SK-N-SH (cell line): Measurements from ENCODE around the gene SRSF7.

Source experiments
- EP300 ChIP-seq, 2 experiments: IDR thresholded peaks; 2 replicates each; pipeline versions ENCODE4 v1.4.0 to v1.6.1; 2012; ENCODE audit warnings: borderline replicate concordance in 1 of 2, low read depth in 1 of 2, low read length in 1 of 2
- EZH2phosphoT487 ChIP-seq: fragments of 200-600 bp; sonication (generic); IDR thresholded peaks from 2 replicates; pipeline ENCODE4 v1.6.1; 2017; ENCODE audit warnings: low read depth, mixed run types, mild to moderate bottlenecking, antibody characterized with exemption, moderate library complexity, borderline replicate concordance
- FOXM1 ChIP-seq: IDR thresholded peaks from 2 replicates; pipeline ENCODE4 v1.4.0; 2012; ENCODE audit warnings: low read depth, mild to moderate bottlenecking
- MEF2A ChIP-seq: IDR thresholded peaks from 2 replicates; pipeline ENCODE4 v1.4.0; 2012; ENCODE audit warnings: low read depth, borderline replicate concordance
- NRF1 ChIP-seq: IDR thresholded peaks from 2 replicates; pipeline ENCODE4 v1.6.1; 2012; ENCODE audit warnings: low read depth, mild to moderate bottlenecking, low read length
- POLR2AphosphoS5 ChIP-seq: IDR thresholded peaks from 2 replicates; pipeline ENCODE4 v1.6.1; 2012; ENCODE audit warnings: low read depth, low read length
- RAD21 ChIP-seq: IDR thresholded peaks from 2 replicates; pipeline ENCODE4 v1.6.1; 2012; ENCODE audit warnings: mild to moderate bottlenecking, low read length
- RFX5 ChIP-seq: IDR thresholded peaks from 2 replicates; pipeline ENCODE4 v1.6.1; 2012; ENCODE audit warnings: mild to moderate bottlenecking, improper control_type of control experiment, low read length
- SIN3A ChIP-seq: IDR thresholded peaks from 2 replicates; pipeline ENCODE4 v1.6.1; 2012; ENCODE audit warnings: low read depth, mild to moderate bottlenecking, low read length, moderate library complexity, borderline replicate concordance
- TF ChIP-seq, protein P1 (sequence below): IDR thresholded peaks from 2 replicates; pipeline ENCODE4 v1.6.1; 2012; ENCODE audit warnings: mild to moderate bottlenecking, low read depth, low read length, moderate library complexity
- TF ChIP-seq, protein P2 (sequence below): fragments of 150-350 bp; IDR thresholded peaks from 2 replicates; pipeline ENCODE4 v1.6.1; 2017; ENCODE audit warnings: antibody characterized with exemption, low read length, low read depth, borderline replicate concordance
- TF ChIP-seq, protein P3 (sequence below): fragments of 200-600 bp; sonication (generic); IDR thresholded peaks from 2 replicates; pipeline ENCODE4 v1.6.1; 2017; ENCODE audit warnings: antibody characterized with exemption, mild to moderate bottlenecking, moderate library complexity
- TF ChIP-seq, protein P4 (sequence below): IDR thresholded peaks from 2 replicates; pipeline ENCODE4 v1.4.0; 2012; ENCODE audit warnings: low read depth, borderline replicate concordance
- TF ChIP-seq, protein P5 (sequence below): IDR thresholded peaks from 2 replicates; pipeline ENCODE4 v1.4.0; 2012; ENCODE audit warnings: low read depth

DNA sequence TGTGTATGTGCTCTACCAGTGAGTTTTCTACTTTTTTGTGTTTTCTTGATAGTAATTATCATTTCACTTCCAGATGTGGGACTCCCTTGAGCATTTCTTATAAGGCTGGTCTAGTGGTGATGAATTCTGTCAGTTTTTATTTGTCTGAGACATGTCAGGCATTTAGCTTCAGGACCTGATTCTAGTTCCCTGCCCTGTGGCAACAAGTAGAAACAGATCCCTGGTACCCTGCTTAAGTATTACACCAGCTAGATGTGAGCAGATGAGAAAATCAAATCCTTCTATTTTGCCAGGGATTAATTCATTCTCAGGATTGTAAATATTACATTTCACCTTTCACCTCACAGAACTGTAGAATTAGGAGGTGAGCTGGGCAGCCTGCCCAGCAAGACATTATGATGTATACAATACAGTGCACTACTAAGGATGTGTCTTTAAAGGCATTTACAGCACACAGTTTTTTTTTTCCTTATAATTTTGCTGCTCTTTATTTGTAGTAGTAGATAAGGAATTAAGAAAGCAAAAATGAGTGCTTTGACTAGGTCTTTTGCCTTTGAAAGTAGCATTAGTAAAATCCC lies 50.2 kb downstream of the SRSF7 start:
- TF ChIP-seq, protein P1, sequence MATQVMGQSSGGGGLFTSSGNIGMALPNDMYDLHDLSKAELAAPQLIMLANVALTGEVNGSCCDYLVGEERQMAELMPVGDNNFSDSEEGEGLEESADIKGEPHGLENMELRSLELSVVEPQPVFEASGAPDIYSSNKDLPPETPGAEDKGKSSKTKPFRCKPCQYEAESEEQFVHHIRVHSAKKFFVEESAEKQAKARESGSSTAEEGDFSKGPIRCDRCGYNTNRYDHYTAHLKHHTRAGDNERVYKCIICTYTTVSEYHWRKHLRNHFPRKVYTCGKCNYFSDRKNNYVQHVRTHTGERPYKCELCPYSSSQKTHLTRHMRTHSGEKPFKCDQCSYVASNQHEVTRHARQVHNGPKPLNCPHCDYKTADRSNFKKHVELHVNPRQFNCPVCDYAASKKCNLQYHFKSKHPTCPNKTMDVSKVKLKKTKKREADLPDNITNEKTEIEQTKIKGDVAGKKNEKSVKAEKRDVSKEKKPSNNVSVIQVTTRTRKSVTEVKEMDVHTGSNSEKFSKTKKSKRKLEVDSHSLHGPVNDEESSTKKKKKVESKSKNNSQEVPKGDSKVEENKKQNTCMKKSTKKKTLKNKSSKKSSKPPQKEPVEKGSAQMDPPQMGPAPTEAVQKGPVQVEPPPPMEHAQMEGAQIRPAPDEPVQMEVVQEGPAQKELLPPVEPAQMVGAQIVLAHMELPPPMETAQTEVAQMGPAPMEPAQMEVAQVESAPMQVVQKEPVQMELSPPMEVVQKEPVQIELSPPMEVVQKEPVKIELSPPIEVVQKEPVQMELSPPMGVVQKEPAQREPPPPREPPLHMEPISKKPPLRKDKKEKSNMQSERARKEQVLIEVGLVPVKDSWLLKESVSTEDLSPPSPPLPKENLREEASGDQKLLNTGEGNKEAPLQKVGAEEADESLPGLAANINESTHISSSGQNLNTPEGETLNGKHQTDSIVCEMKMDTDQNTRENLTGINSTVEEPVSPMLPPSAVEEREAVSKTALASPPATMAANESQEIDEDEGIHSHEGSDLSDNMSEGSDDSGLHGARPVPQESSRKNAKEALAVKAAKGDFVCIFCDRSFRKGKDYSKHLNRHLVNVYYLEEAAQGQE = no peak
- TF ChIP-seq SIN3A = no peak
- TF ChIP-seq, protein P2, sequence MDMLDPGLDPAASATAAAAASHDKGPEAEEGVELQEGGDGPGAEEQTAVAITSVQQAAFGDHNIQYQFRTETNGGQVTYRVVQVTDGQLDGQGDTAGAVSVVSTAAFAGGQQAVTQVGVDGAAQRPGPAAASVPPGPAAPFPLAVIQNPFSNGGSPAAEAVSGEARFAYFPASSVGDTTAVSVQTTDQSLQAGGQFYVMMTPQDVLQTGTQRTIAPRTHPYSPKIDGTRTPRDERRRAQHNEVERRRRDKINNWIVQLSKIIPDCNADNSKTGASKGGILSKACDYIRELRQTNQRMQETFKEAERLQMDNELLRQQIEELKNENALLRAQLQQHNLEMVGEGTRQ = no peak
- TF ChIP-seq, protein P3, sequence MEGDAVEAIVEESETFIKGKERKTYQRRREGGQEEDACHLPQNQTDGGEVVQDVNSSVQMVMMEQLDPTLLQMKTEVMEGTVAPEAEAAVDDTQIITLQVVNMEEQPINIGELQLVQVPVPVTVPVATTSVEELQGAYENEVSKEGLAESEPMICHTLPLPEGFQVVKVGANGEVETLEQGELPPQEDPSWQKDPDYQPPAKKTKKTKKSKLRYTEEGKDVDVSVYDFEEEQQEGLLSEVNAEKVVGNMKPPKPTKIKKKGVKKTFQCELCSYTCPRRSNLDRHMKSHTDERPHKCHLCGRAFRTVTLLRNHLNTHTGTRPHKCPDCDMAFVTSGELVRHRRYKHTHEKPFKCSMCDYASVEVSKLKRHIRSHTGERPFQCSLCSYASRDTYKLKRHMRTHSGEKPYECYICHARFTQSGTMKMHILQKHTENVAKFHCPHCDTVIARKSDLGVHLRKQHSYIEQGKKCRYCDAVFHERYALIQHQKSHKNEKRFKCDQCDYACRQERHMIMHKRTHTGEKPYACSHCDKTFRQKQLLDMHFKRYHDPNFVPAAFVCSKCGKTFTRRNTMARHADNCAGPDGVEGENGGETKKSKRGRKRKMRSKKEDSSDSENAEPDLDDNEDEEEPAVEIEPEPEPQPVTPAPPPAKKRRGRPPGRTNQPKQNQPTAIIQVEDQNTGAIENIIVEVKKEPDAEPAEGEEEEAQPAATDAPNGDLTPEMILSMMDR = no peak
- TF ChIP-seq MEF2A = no peak
- TF ChIP-seq, protein P4, sequence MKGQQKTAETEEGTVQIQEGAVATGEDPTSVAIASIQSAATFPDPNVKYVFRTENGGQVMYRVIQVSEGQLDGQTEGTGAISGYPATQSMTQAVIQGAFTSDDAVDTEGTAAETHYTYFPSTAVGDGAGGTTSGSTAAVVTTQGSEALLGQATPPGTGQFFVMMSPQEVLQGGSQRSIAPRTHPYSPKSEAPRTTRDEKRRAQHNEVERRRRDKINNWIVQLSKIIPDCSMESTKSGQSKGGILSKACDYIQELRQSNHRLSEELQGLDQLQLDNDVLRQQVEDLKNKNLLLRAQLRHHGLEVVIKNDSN = no peak
- no peak for TF ChIP-seq POLR2AphosphoS5
- TF ChIP-seq, protein P5, sequence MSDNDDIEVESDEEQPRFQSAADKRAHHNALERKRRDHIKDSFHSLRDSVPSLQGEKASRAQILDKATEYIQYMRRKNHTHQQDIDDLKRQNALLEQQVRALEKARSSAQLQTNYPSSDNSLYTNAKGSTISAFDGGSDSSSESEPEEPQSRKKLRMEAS = no peak
- TF ChIP-seq FOXM1 = no peak
- no peak for TF ChIP-seq RFX5
- TF ChIP-seq EP300 (IDR thresholded peaks at IDR 0.05; ENCODE audit: borderline replicate concordance in 1 of 2, low read depth in 1 of 2, low read length in 1 of 2) = no peak
- no peak for TF ChIP-seq NRF1
- no peak for TF ChIP-seq RAD21
- TF ChIP-seq EZH2phosphoT487 = no peak
